DOHH2 (cell line): ENCODE results near the gene SBF1.

ENCODE experiments used
- EZH2phosphoT487 ChIP-seq: fragments of 200-600 bp; sonication (generic); IDR thresholded peaks from 2 replicates; pipeline ENCODE4 v1.6.1; 2017; ENCODE audit warnings: borderline replicate concordance, mild to moderate bottlenecking, antibody characterized with exemption, low read length, moderate library complexity, mixed read lengths
- TF ChIP-seq, protein P1 (sequence below): fragments of 200-600 bp; sonication (generic); IDR thresholded peaks from one replicate; pipeline ENCODE4 v1.5.1; 2014; ENCODE audit warnings: antibody characterized with exemption, mild to moderate bottlenecking, low read depth, low read length; ENCODE audit not compliant: poor library complexity, severe bottlenecking

DNA sequence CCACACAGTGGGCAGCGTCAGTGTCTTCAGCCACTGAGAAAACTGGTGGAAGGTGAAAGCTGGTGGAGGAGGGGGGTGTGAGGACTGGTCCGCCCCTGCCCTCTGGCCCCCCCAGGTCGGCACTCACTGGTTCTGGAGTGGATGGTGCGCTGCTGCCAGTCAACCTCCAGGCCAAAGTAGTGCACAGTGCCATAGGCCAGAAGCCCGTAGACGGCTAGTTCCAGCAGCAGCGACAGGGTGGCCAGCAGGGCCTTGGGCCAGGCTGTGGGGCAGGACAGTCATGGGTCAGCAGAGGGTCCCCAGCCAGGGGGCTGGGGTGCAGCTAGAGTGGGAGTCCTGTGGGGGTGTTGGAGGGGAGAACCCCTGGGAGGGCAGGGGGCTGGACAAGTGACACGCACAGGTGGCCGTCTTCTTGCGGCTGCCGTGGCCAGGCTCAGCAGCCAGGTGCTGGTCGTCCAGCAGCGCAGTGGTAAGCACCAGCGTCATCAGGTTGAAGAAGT is 30.5 kb upstream of the SBF1 start:
- TF ChIP-seq EZH2phosphoT487: no peak
- TF ChIP-seq, protein P1, sequence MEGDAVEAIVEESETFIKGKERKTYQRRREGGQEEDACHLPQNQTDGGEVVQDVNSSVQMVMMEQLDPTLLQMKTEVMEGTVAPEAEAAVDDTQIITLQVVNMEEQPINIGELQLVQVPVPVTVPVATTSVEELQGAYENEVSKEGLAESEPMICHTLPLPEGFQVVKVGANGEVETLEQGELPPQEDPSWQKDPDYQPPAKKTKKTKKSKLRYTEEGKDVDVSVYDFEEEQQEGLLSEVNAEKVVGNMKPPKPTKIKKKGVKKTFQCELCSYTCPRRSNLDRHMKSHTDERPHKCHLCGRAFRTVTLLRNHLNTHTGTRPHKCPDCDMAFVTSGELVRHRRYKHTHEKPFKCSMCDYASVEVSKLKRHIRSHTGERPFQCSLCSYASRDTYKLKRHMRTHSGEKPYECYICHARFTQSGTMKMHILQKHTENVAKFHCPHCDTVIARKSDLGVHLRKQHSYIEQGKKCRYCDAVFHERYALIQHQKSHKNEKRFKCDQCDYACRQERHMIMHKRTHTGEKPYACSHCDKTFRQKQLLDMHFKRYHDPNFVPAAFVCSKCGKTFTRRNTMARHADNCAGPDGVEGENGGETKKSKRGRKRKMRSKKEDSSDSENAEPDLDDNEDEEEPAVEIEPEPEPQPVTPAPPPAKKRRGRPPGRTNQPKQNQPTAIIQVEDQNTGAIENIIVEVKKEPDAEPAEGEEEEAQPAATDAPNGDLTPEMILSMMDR: no peak
